OCI-LY3 (cell line): ENCODE results near the gene TUBB4B.

Source experiments
- H2AFZ ChIP-seq: fragments of 200-600, 300-600 bp; shearing (Covaris generic); 2 replicates; pipeline ENCODE4 v1.6.0; 2014; ENCODE audit warnings: antibody characterized with exemption, low read depth, low read length
- H3K27ac ChIP-seq: fragments of 200-600, 300-600 bp; sonication (generic); 2 replicates; pipeline ENCODE4 v1.5.1; 2014; ENCODE audit warnings: mild to moderate bottlenecking, low read length, moderate library complexity, mixed read lengths
- H3K27me3 ChIP-seq: fragments of 200-600, 300-600 bp; sonication (generic); 2 replicates; pipeline ENCODE4 v1.6.1; 2014; ENCODE audit warnings: low read depth, low read length, mixed read lengths
- H3K36me3 ChIP-seq: fragments of 200-600, 300-600 bp; sonication (generic); replicated peaks from 2 replicates; pipeline ENCODE3; 2014; ENCODE audit warnings: low read depth, low read length, mixed read lengths
- H3K4me1 ChIP-seq: fragments of 300-600, 200-600 bp; sonication (generic); 2 replicates; pipeline ENCODE4 v1.6.1; 2014; ENCODE audit warnings: low read length, mixed read lengths
- H3K4me2 ChIP-seq: fragments of 200-600, 300-600 bp; sonication (generic); 2 replicates; pipeline ENCODE4 v1.6.1; 2014; ENCODE audit warnings: low read length, mixed read lengths
- H3K4me3 ChIP-seq: fragments of 300-600, 200-600 bp; sonication (generic); 2 replicates; pipeline ENCODE4 v1.5.1; 2014; ENCODE audit warnings: antibody characterized with exemption, mild to moderate bottlenecking, low read length, moderate library complexity
- H3K79me2 ChIP-seq: fragments of 300-600, 200-600 bp; shearing (Covaris generic); 2 replicates; pipeline ENCODE4 v1.6.1; 2014; ENCODE audit warnings: mild to moderate bottlenecking, low read length, mixed read lengths
- H3K9ac ChIP-seq: fragments of 300-600, 200-600 bp; shearing (Covaris generic); 2 replicates; pipeline ENCODE4 v1.6.0; 2014; ENCODE audit warnings: mild to moderate bottlenecking, low read length, moderate library complexity
- H3K9me3 ChIP-seq: fragments of 200-600, 300-600 bp; shearing (Covaris generic); 2 replicates; pipeline ENCODE4 v1.6.1; 2014; ENCODE audit warnings: low read length, mixed read lengths; ENCODE audit not compliant: insufficient read depth
- H4K20me1 ChIP-seq: fragments of 200-600, 300-600 bp; sonication (generic); 2 replicates; pipeline ENCODE4 v1.6.1; 2016; ENCODE audit warnings: low read length, mixed read lengths; ENCODE audit not compliant: insufficient read depth
- EZH2phosphoT487 ChIP-seq: fragments of 200-600 bp; shearing (Covaris generic); IDR thresholded peaks from 2 replicates; pipeline ENCODE4 v1.6.1; 2018; ENCODE audit warnings: antibody characterized with exemption, mixed run types, low read depth
- TF ChIP-seq, protein P1 (sequence below): fragments of 200-600, 300-600 bp; sonication (generic); IDR thresholded peaks from 2 replicates; pipeline ENCODE4 v1.5.1; 2014; ENCODE audit warnings: antibody characterized with exemption, low read length, low read depth

Gene TUBB4B

DNA sequence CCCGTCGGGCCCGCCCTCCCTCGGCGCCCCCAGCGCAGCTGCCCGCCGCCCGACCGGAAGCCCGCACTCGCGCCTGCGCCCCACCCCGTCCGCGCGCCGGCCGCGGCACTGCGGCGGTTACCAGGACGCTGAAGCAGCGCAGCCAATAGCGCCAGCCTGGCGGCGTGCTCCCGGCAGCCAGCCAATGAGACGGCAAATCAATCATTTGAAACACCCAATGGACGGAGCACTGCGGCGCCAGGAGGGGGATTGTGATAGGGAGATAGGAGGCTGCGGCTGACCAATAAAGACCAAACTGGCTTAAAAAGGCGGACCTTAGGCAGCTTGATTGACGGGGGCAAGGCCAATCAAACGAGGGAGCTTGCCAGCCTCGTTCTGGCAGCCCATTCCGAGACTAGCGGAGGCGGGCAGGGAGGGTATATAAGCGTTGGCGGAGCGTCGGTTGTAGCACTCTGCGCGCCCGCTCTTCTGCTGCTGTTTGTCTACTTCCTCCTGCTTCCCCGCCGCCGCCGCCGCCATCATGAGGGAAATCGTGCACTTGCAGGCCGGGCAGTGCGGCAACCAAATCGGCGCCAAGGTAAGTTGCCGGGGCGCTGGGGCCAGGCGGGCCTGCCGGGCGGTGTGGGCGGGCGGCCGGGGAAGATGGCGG, at the start of gene TUBB4B:
Gene TUBB4B, plus strand, starts transcription at position 447 of the 649 bp plus-strand sequence. Its CDS starts 74 bp downstream, at position 521.
- no peak within 1 kb of the TSS; the same call in 1 of the 2 replicates for H2AFZ ChIP-seq
- peaks cover 30% of the 10 kb centered on the region for H3K4me1 ChIP-seq
- peaks cover 47% of the 10 kb centered on the region for H3K79me2 ChIP-seq
- H3K27me3 ChIP-seq, result no peaks in the 10 kb centered on the region
- H3K4me2 ChIP-seq, result peak within 1 kb of the TSS; percentile 95
- H3K9me3 ChIP-seq, result no peaks in the 10 kb centered on the region
- H3K9ac ChIP-seq, result peak within 1 kb of the TSS; percentile 91
- H3K4me3 ChIP-seq, result peak within 1 kb of the TSS; percentile 97
- peaks cover 20% of the 10 kb centered on the region for H3K36me3 ChIP-seq
- peak within 1 kb of the TSS; percentile 88 for H3K27ac ChIP-seq
- peaks cover 26% of the 10 kb centered on the region for H4K20me1 ChIP-seq
- TF ChIP-seq, protein P1, sequence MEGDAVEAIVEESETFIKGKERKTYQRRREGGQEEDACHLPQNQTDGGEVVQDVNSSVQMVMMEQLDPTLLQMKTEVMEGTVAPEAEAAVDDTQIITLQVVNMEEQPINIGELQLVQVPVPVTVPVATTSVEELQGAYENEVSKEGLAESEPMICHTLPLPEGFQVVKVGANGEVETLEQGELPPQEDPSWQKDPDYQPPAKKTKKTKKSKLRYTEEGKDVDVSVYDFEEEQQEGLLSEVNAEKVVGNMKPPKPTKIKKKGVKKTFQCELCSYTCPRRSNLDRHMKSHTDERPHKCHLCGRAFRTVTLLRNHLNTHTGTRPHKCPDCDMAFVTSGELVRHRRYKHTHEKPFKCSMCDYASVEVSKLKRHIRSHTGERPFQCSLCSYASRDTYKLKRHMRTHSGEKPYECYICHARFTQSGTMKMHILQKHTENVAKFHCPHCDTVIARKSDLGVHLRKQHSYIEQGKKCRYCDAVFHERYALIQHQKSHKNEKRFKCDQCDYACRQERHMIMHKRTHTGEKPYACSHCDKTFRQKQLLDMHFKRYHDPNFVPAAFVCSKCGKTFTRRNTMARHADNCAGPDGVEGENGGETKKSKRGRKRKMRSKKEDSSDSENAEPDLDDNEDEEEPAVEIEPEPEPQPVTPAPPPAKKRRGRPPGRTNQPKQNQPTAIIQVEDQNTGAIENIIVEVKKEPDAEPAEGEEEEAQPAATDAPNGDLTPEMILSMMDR, result no peak
- no peak for TF ChIP-seq EZH2phosphoT487

- H3K4me2 ChIP-seq, result no peak overlapping the region
- no peaks in the 10 kb centered on the region for H3K27me3 ChIP-seq
- peaks cover 34% of the 10 kb centered on the region for H3K79me2 ChIP-seq
- TF ChIP-seq, protein P1, result no peak
- TF ChIP-seq EZH2phosphoT487, result no peak
- no peaks in the 10 kb centered on the region for H4K20me1 ChIP-seq
- no peak overlapping the region for H3K4me3 ChIP-seq
- H3K9ac ChIP-seq, result no peak overlapping the region
- H3K9me3 ChIP-seq, result no peaks in the 10 kb centered on the region
- H3K36me3 ChIP-seq, result peaks cover 6% of the 10 kb centered on the region
- H3K4me1 ChIP-seq, result peaks cover 17% of the 10 kb centered on the region
- no peak overlapping the region for H3K27ac ChIP-seq
- no peak overlapping the region for H2AFZ ChIP-seq
Measured at GRCh38 chr9:137191691-137192447, 49.2 kb upstream of the TUBB4B start.

DNA sequence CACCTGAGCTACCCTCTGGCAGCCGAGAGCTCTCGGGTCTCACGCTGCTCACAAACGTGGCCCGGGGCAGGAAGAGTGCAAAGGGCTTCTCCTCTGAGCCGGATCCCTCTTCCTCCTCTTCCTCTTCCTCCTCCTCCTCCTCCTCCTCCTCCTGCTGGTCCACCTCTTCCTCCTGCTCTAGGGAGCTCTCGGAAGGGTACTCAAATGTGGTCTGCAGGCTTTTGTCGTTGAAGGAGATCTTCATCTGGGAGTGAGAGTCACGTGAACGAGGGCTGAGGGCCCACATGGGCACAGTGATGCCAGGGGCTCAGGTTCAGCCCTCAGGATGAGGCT, 48.7 kb upstream of the TUBB4B start:
- no peaks in the 10 kb centered on the region for H4K20me1 ChIP-seq
- H3K9ac ChIP-seq, result no peak overlapping the region
- no peak overlapping the region for H3K4me2 ChIP-seq
- H3K36me3 ChIP-seq, result peaks cover 6% of the 10 kb centered on the region
- H3K79me2 ChIP-seq, result peaks cover 29% of the 10 kb centered on the region
- TF ChIP-seq, protein P1, result no peak
- no peak for TF ChIP-seq EZH2phosphoT487
- H3K4me1 ChIP-seq, result peaks cover 11% of the 10 kb centered on the region
- no peaks in the 10 kb centered on the region for H3K27me3 ChIP-seq
- no peak overlapping the region for H2AFZ ChIP-seq
- H3K4me3 ChIP-seq, result no peak overlapping the region
- H3K27ac ChIP-seq, result no peak overlapping the region
- no peaks in the 10 kb centered on the region for H3K9me3 ChIP-seq

GRCh38 chr9:137192859-137193258, 48.2 kb upstream of the TUBB4B start:
- no peak overlapping the region for H3K4me3 ChIP-seq
- peaks cover 6% of the 10 kb centered on the region for H3K36me3 ChIP-seq
- no peak overlapping the region for H2AFZ ChIP-seq
- no peak overlapping the region for H3K4me2 ChIP-seq
- peaks cover 8% of the 10 kb centered on the region for H3K4me1 ChIP-seq
- no peaks in the 10 kb centered on the region for H3K27me3 ChIP-seq
- no peaks in the 10 kb centered on the region for H4K20me1 ChIP-seq
- peaks cover 25% of the 10 kb centered on the region for H3K79me2 ChIP-seq
- TF ChIP-seq EZH2phosphoT487, result no peak
- TF ChIP-seq, protein P1, result no peak
- no peak overlapping the region for H3K9ac ChIP-seq
- no peaks in the 10 kb centered on the region for H3K9me3 ChIP-seq
- H3K27ac ChIP-seq, result no peak overlapping the region
